Liver (tissue), 9 donors: ENCODE measurements around the gene TMEM18. TPM values are rescaled to one million over a fixed set of nuclear protein-coding genes. Genes with fewer than 3 reads are reported as not detected.

Experiments used
- DNase-seq: peaks from one replicate; pipeline ENCODE4 v3.0.0-alpha.2; 2017; ENCODE audit warnings: low spot score
- H3K27ac ChIP-seq, 2 donors: one replicate each; pipeline ENCODE4 v1.7.0; 2013; ENCODE audit warnings: inconsistent platforms in 2 of 2, low read length in 2 of 2, control low read depth in 1 of 2, low read depth in 1 of 2, mild to moderate bottlenecking in 1 of 2
- H3K27me3 ChIP-seq, 4 donors: one replicate each; pipeline versions ENCODE4 v1.6.1 to v1.7.0; 2013; ENCODE audit warnings: low read length in 3 of 4, inconsistent platforms in 1 of 4, mild to moderate bottlenecking in 1 of 4, moderate library complexity in 1 of 4; ENCODE audit not compliant: control insufficient read depth in 4 of 4, insufficient read depth in 4 of 4
- H3K36me3 ChIP-seq, 4 donors: one replicate each; pipeline versions ENCODE4 v1.6.1 to v1.7.0; 2013; ENCODE audit warnings: low read length in 3 of 4, mild to moderate bottlenecking in 3 of 4, low read depth in 1 of 4, moderate library complexity in 1 of 4; ENCODE audit not compliant: control insufficient read depth in 4 of 4, insufficient read depth in 3 of 4
- H3K4me1 ChIP-seq, 4 donors: one replicate each; pipeline versions ENCODE4 v1.6.1 to v1.7.0; 2013; ENCODE audit warnings: low read length in 3 of 4, mild to moderate bottlenecking in 3 of 4, moderate library complexity in 1 of 4; ENCODE audit not compliant: control insufficient read depth in 4 of 4, insufficient read depth in 4 of 4
- H3K4me3 ChIP-seq, 3 donors: one replicate each; pipeline versions ENCODE4 v1.6.1 to v1.7.0; 2013; ENCODE audit warnings: low read length in 3 of 3, control low read depth in 1 of 3, low read depth in 1 of 3, mild to moderate bottlenecking in 1 of 3
- H3K9ac ChIP-seq, 2 donors: one replicate each; pipeline ENCODE4 v1.7.0; 2013; ENCODE audit warnings: low read length in 2 of 2, mild to moderate bottlenecking in 2 of 2, moderate library complexity in 2 of 2, control low read depth in 1 of 2, low read depth in 1 of 2
- H3K9me3 ChIP-seq, 4 donors: one replicate each; pipeline versions ENCODE4 v1.6.1 to v1.7.0; 2013; ENCODE audit warnings: low read length in 3 of 4; ENCODE audit not compliant: control insufficient read depth in 4 of 4
- FOXA1 ChIP-seq: IDR thresholded peaks from 2 replicates; pipeline ENCODE4 v1.6.1; 2016; ENCODE audit warnings: antibody characterized with exemption
- FOXA2 ChIP-seq: IDR thresholded peaks from 2 replicates; pipeline ENCODE4 v1.6.1; 2016; ENCODE audit warnings: antibody characterized with exemption
- JUND ChIP-seq, 2 donors: IDR thresholded peaks; 2 replicates each; pipeline ENCODE4 v1.6.1; 2016; ENCODE audit warnings: antibody characterized with exemption in 2 of 2
- NR2F2 ChIP-seq: IDR thresholded peaks from 2 replicates; pipeline ENCODE4 v1.6.1; 2016; ENCODE audit warnings: antibody characterized with exemption
- RAD21 ChIP-seq, 2 donors: IDR thresholded peaks; 2 replicates each; pipeline ENCODE4 v1.6.1; 2016; ENCODE audit warnings: antibody characterized with exemption in 2 of 2, mild to moderate bottlenecking in 2 of 2
- RXRA ChIP-seq, 2 donors: IDR thresholded peaks; 2 replicates each; pipeline ENCODE4 v1.6.1; 2017 to 2018; ENCODE audit warnings: antibody characterized with exemption in 2 of 2, mild to moderate bottlenecking in 1 of 2
- SP1 ChIP-seq: IDR thresholded peaks from 2 replicates; pipeline ENCODE4 v1.6.1; 2018; ENCODE audit warnings: antibody characterized with exemption, mild to moderate bottlenecking
- TAF1 ChIP-seq: conservative IDR thresholded peaks from 2 replicates; pipeline ENCODE4 v1.6.1; 2016; ENCODE audit warnings: antibody characterized with exemption, mild to moderate bottlenecking
- YY1 ChIP-seq: IDR thresholded peaks from 2 replicates; pipeline ENCODE4 v1.6.1; 2016; ENCODE audit warnings: antibody characterized with exemption, mild to moderate bottlenecking
- WGBS: extraction: QIAGEN DNeasy Blood & Tissue Kit; methylation state at CpG from one replicate; pipeline ENCODE4 v1.1.7; 2013; 5-methylcytosine and 5-hydroxymethylcytosine counted together
- polyA plus RNA-seq, 2 donors: library from polyadenylated mRNA; stranded (reverse) in 1 of 2; unstranded in 1 of 2; fragments of 200-250 nt in 1 of 2; fragments of >200 nt in 1 of 2; fragmentation: Nextera tagmentation in 1 of 2; extraction: Ambion mirVana in 1 of 2; gene quantifications; one replicate each; pipeline versions ENCODE4 v1.2.1 to v1.2.3, GENCODE V29; 2013 to 2015
- total RNA-seq, 2 donors: library from RNA; depleted of rRNA; stranded (reverse); fragments of >200 nt; gene quantifications; one replicate each; pipeline ENCODE4 v1.2.3, GENCODE V29; 2014
- TF ChIP-seq, protein P1 (sequence below): IDR thresholded peaks from 2 replicates; pipeline ENCODE4 v1.6.1; 2016; ENCODE audit warnings: antibody characterized with exemption, mild to moderate bottlenecking
- TF ChIP-seq, protein P2 (sequence below): IDR thresholded peaks from 2 replicates; pipeline ENCODE4 v1.6.1; 2016; ENCODE audit warnings: antibody characterized with exemption
- TF ChIP-seq, protein P3 (sequence below): fragments of 150-350 bp; IDR thresholded peaks from 2 replicates; pipeline ENCODE4 v1.5.1; 2017; ENCODE audit warnings: improper control_type of control experiment, low read depth, low read length; ENCODE audit not compliant: missing input control
- TF ChIP-seq, protein P4 (sequence below): IDR thresholded peaks from 2 replicates; pipeline ENCODE4 v1.6.1; 2016; ENCODE audit warnings: antibody characterized with exemption
- TF ChIP-seq, protein P5 (sequence below): IDR thresholded peaks from 2 replicates; pipeline ENCODE4 v1.6.1; 2016; ENCODE audit warnings: antibody characterized with exemption
- donor health status: healthy.
- donor health status: healthy.
- donor health status: healthy.
- donor health status: healthy.
- donor health status: healthy.

TMEM18 gene
- total and polyA plus RNA-seq, 4 donors, result 8.4 to 29.3 (median 10.9) TPM

DNA sequence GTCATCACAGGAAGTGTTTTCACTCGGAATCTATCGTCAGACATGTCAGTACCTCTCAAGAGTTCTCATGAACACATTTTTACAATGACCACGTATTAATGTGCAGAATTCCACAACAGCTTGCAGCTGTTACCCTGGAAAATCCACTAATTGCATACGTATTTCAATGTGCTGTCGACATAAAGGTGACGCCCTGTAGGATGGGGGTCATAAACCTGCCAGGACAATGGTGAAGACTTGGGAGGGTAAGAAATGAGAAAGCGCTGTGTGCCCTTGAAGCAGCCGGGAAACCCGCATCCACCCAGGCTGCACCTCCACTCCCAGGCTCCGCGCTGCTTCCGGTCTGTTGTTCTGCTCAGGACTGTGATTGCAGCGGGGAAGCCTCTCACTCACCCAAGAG lies 14.0 kb downstream of the TMEM18 start (continued):
- TF ChIP-seq, protein P1, sequence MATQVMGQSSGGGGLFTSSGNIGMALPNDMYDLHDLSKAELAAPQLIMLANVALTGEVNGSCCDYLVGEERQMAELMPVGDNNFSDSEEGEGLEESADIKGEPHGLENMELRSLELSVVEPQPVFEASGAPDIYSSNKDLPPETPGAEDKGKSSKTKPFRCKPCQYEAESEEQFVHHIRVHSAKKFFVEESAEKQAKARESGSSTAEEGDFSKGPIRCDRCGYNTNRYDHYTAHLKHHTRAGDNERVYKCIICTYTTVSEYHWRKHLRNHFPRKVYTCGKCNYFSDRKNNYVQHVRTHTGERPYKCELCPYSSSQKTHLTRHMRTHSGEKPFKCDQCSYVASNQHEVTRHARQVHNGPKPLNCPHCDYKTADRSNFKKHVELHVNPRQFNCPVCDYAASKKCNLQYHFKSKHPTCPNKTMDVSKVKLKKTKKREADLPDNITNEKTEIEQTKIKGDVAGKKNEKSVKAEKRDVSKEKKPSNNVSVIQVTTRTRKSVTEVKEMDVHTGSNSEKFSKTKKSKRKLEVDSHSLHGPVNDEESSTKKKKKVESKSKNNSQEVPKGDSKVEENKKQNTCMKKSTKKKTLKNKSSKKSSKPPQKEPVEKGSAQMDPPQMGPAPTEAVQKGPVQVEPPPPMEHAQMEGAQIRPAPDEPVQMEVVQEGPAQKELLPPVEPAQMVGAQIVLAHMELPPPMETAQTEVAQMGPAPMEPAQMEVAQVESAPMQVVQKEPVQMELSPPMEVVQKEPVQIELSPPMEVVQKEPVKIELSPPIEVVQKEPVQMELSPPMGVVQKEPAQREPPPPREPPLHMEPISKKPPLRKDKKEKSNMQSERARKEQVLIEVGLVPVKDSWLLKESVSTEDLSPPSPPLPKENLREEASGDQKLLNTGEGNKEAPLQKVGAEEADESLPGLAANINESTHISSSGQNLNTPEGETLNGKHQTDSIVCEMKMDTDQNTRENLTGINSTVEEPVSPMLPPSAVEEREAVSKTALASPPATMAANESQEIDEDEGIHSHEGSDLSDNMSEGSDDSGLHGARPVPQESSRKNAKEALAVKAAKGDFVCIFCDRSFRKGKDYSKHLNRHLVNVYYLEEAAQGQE, result no peak

DNA sequence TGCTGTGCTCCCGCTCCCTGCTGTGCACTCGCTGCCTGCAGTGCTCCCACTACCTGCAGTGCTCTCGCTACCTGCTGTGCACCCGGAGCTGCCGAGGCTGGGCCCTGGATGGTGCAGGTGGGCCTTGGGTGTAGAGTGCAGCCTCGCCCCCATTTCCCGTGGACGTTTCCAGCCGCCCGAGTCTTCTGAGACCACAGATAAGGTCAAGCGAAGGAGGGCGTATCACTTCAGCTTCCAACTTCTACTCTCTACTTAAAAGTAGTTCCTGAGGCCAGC lies 15.9 kb downstream of the TMEM18 start:
- peaks cover 0 to 11% (median 9%) of the 10 kb centered on the region in 4 donors for H3K9me3 ChIP-seq
- TF ChIP-seq, protein P2, sequence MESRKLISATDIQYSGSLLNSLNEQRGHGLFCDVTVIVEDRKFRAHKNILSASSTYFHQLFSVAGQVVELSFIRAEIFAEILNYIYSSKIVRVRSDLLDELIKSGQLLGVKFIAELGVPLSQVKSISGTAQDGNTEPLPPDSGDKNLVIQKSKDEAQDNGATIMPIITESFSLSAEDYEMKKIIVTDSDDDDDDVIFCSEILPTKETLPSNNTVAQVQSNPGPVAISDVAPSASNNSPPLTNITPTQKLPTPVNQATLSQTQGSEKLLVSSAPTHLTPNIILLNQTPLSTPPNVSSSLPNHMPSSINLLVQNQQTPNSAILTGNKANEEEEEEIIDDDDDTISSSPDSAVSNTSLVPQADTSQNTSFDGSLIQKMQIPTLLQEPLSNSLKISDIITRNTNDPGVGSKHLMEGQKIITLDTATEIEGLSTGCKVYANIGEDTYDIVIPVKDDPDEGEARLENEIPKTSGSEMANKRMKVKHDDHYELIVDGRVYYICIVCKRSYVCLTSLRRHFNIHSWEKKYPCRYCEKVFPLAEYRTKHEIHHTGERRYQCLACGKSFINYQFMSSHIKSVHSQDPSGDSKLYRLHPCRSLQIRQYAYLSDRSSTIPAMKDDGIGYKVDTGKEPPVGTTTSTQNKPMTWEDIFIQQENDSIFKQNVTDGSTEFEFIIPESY, result no peak
- TF ChIP-seq NR2F2 (no peak), FOXA1 (no peak), JUND (IDR thresholded peaks at IDR 0.05) (no peak), YY1 (no peak), FOXA2 (no peak), TAF1 (no peak)
- TF ChIP-seq, protein P3, sequence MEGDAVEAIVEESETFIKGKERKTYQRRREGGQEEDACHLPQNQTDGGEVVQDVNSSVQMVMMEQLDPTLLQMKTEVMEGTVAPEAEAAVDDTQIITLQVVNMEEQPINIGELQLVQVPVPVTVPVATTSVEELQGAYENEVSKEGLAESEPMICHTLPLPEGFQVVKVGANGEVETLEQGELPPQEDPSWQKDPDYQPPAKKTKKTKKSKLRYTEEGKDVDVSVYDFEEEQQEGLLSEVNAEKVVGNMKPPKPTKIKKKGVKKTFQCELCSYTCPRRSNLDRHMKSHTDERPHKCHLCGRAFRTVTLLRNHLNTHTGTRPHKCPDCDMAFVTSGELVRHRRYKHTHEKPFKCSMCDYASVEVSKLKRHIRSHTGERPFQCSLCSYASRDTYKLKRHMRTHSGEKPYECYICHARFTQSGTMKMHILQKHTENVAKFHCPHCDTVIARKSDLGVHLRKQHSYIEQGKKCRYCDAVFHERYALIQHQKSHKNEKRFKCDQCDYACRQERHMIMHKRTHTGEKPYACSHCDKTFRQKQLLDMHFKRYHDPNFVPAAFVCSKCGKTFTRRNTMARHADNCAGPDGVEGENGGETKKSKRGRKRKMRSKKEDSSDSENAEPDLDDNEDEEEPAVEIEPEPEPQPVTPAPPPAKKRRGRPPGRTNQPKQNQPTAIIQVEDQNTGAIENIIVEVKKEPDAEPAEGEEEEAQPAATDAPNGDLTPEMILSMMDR, result no peak
- no peaks in the 10 kb centered on the region for H3K4me1 ChIP-seq
- 88% methylated on average over 12 of the region's 12 CpGs for WGBS
- peaks cover 0 to 2% (median 0%) of the 10 kb centered on the region in 4 donors for H3K27me3 ChIP-seq
- no peak for DNase-seq
- H3K4me3 ChIP-seq, result no peak overlapping the region
- no peak overlapping the region for H3K9ac ChIP-seq
- peaks cover 0 to 13% (median 9%) of the 10 kb centered on the region in 4 donors for H3K36me3 ChIP-seq
- H3K27ac ChIP-seq, result no peak overlapping the region

DNA sequence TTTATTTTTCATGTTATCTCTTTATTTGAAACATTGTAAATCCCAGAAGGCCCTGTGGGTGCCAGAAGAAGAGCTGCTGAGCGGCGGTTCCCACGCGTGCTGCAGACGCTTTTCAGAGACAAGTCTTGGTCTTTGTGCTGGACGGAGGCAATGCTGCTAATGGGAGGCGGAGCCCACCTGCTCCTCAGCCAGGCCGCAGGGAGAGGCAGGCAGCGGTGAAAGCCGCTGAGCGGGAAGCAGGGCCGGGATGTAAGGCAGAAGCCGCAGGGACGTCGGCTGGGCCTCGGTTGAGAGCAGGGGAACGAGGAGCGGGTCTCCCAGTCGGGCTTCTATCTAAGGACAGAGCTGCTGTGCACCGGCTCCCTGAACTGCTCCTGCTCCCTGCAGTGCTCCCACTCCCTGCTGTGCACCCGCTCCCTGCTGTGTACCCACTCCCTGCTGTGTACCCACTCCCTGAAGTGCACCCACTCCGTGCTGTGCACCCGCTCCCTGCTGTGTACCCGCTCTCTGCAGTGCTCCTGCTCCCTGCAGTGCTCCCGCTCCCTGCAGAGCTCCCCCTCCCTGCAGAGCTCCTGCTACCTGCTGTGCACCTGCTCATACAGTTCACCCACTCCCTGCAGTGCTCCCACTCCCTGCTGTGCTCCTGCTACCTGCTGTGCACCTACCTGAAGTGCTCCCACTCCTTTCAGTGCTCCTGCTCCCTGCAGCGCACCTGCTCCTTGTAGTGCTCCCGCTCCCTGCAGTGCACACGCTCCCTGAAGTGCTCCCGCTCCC lies 16.4 kb downstream of the TMEM18 start:
- Histone ChIP-seq H3K36me3 (peaks cover 0 to 8% (median 5%) of the 10 kb centered on the region in 4 donors), H3K27ac (no peak overlapping the region), H3K4me1 (no peaks in the 10 kb centered on the region), H3K4me3 (no peak overlapping the region), H3K27me3 (peaks cover 0 to 2% (median 0%) of the 10 kb centered on the region in 4 donors), H3K9me3 (peaks cover 0 to 6% (median 4%) of the 10 kb centered on the region in 4 donors), H3K9ac (no peak overlapping the region)
- no peak for DNase-seq
- TF ChIP-seq, protein P4, sequence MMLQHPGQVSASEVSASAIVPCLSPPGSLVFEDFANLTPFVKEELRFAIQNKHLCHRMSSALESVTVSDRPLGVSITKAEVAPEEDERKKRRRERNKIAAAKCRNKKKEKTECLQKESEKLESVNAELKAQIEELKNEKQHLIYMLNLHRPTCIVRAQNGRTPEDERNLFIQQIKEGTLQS, result no peak
- TF ChIP-seq SP1 (no peak), TAF1 (no peak), FOXA1 (no peak), RAD21 (IDR thresholded peaks at IDR 0.05) (no peak), RXRA (IDR thresholded peaks at IDR 0.05) (no peak)
- TF ChIP-seq, protein P5, sequence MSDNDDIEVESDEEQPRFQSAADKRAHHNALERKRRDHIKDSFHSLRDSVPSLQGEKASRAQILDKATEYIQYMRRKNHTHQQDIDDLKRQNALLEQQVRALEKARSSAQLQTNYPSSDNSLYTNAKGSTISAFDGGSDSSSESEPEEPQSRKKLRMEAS, result no peak
- 59% methylated on average over 29 of the region's 29 CpGs for WGBS
